Astrocyte of the spinal cord (primary cell): ENCODE results near the gene FOXK2.

Experiments used
- DNase-seq: peaks from one replicate; pipeline ENCODE4 v3.0.0; 2011; ENCODE audit warnings: low read depth, low spot score
- H3K4me3 ChIP-seq: 2 replicates; pipeline ENCODE4 v1.5.1; 2011; ENCODE audit warnings: low read depth, mild to moderate bottlenecking, low read length, moderate library complexity
- in situ Hi-C: cut with HindIII; loops from 2 replicates; pipeline ENCODE4 v1.10.0; 2017; ENCODE audit warnings: low sequenced_read_pairs
- TF ChIP-seq, protein P1 (sequence below): IDR thresholded peaks from 2 replicates; pipeline ENCODE4 v1.5.1; 2012; ENCODE audit warnings: low read depth, mild to moderate bottlenecking, low read length, inconsistent platforms

FOXK2 gene

DNA sequence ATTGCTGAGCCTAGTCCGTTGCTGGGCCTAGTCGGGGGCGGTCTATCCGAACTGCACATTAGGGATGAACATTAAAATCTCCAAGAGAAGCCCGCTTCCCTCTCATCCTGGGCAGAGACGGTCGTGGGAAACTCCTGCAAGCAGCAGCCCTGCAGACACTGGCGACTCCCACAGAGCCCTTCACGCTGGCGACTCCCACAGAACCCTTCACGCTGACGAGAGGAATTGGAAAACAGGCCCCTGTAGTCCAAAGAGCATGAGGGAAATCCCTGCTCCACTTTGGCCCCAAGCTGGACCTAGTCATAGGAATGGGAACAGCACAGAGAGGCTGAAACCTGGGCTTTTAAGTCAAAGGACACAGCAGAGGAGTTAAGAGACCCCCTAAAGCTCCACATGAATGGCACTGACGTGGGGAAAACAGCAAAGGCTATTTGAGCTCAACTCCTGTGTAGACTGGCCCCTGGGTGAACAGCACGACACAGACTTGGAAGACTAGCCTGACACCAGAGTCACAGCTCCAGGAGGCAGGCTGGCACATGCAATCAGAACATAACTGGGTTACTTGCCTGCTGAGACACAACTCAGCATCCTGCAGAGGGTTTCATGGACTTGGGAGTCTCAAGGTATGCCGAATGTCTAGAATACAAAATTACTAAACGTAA, 86.5 kb downstream of the FOXK2 start:
- in situ Hi-C loops, result no loop called here
- no peak overlapping the region for H3K4me3 ChIP-seq
- TF ChIP-seq, protein P1, sequence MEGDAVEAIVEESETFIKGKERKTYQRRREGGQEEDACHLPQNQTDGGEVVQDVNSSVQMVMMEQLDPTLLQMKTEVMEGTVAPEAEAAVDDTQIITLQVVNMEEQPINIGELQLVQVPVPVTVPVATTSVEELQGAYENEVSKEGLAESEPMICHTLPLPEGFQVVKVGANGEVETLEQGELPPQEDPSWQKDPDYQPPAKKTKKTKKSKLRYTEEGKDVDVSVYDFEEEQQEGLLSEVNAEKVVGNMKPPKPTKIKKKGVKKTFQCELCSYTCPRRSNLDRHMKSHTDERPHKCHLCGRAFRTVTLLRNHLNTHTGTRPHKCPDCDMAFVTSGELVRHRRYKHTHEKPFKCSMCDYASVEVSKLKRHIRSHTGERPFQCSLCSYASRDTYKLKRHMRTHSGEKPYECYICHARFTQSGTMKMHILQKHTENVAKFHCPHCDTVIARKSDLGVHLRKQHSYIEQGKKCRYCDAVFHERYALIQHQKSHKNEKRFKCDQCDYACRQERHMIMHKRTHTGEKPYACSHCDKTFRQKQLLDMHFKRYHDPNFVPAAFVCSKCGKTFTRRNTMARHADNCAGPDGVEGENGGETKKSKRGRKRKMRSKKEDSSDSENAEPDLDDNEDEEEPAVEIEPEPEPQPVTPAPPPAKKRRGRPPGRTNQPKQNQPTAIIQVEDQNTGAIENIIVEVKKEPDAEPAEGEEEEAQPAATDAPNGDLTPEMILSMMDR, result no peak
- no peak for DNase-seq

- TF ChIP-seq, protein P1, result no peak
- in situ Hi-C loops, result no loop called here
- DNase-seq, result no peak
- no peak overlapping the region for H3K4me3 ChIP-seq
These were observed 89.3 kb downstream of the FOXK2 start for GRCh38 chr17:82608816-82609215.

- DNase-seq, result no peak
- in situ Hi-C loops, result no loop called here
- TF ChIP-seq, protein P1, result no peak
- H3K4me3 ChIP-seq, result no peak overlapping the region
These were observed 90.1 kb downstream of the FOXK2 start for GRCh38 chr17:82609655-82610054.

GRCh38 chr17:82611140-82612058, 91.9 kb downstream of the FOXK2 start:
- in situ Hi-C loops, result no loop called here
- TF ChIP-seq, protein P1, result no peak
- no peak overlapping the region for H3K4me3 ChIP-seq
- no peak for DNase-seq

GRCh38 chr17:82613283-82614094, 94.0 kb downstream of the FOXK2 start:
- in situ Hi-C loops, result no loop called here
- no peak for DNase-seq
- no peak overlapping the region for H3K4me3 ChIP-seq
- TF ChIP-seq, protein P1, result no peak

DNA sequence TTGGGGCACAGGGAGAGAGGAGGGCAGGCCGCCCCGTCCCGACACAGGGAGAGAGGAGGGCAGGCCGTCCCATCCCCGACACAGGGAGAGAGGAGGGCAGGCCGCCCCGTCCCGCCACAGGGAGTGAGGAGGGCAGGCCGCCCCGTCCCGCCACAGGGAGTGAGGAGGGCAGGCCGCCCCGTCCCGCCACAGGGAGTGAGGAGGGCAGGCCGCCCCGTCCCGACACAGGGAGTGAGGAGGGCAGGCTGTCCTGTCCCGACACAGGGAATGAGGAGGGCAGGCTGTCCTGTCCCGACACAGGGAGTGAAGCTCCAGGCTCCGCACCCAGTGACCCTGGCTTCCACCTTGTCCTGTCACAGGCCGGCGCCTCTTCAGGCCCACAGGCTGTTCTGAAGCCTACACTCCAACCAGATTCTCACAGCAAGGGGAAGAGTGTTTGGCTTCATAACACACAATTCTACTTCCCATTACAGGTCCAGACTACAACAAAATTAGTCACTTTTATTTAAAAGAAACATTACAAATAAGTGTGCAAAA, 94.6 kb downstream of the FOXK2 start:
- DNase-seq, result no peak

More for the DNA sequence above, 94.6 kb downstream of the FOXK2 start:
- no peak overlapping the region for H3K4me3 ChIP-seq
- TF ChIP-seq, protein P1, result no peak
- in situ Hi-C loops, result no loop called here
